Gastroesophageal sphincter (tissue), 4 donors: ENCODE results near the gene NPHP4. TPM values are rescaled to one million over a fixed set of nuclear protein-coding genes. Genes with fewer than 3 reads are reported as not detected.

ENCODE experiments used
- ATAC-seq: fragments of 150-250 bp; one replicate; pipeline ENCODE4 v1.9.1; 2016; ENCODE audit warnings: mild to moderate bottlenecking, moderate library complexity
- H3K27ac ChIP-seq, 4 donors: fragments of 200-600 bp; sonication (generic) in 3 of 4; 1 replicate in 3 of 4; 2 replicates in 1 of 4; pipeline ENCODE4 v1.5.1; 2016 to 2019
- H3K27me3 ChIP-seq: fragments of 200-600 bp; sonication (generic); one replicate; pipeline ENCODE4 v1.5.1; 2019
- H3K36me3 ChIP-seq, 2 donors: fragments of 200-600 bp; sonication (generic); one replicate each; pipeline ENCODE4 v1.5.1; 2019; ENCODE audit warnings: control low read depth in 1 of 2
- H3K4me1 ChIP-seq, 3 donors: fragments of 200-600 bp; sonication (generic); 1 replicate in 2 of 3; 2 replicates in 1 of 3; pipeline ENCODE4 v1.5.1; 2016 to 2019; ENCODE audit warnings: control low read depth in 2 of 3
- H3K4me3 ChIP-seq, 2 donors: fragments of 200-600 bp; sonication (generic); one replicate each; pipeline ENCODE4 v1.5.1; 2019; ENCODE audit warnings: mild to moderate bottlenecking in 1 of 2, moderate library complexity in 1 of 2
- H3K9me3 ChIP-seq, 3 donors: fragments of 200-600 bp; sonication (generic); one replicate each; pipeline ENCODE4 v1.5.1; 2017 to 2019; ENCODE audit warnings: control low read depth in 2 of 3
- CTCF ChIP-seq, 4 experiments: fragments of 200-600 bp in 2 of 4; fragments of 450-650 bp in 2 of 4; sonication (generic) in 1 of 4; IDR thresholded peaks; one replicate each; pipeline ENCODE4 v1.5.1; 2017 to 2019; ENCODE audit warnings: antibody characterized with exemption in 4 of 4, mild to moderate bottlenecking in 2 of 4, moderate library complexity in 2 of 4
- EP300 ChIP-seq: sonication (generic); formaldehyde crosslinking; IDR thresholded peaks from one replicate; pipeline ENCODE4 v1.6.1; 2017; ENCODE audit warnings: antibody characterized with exemption, mild to moderate bottlenecking
- POLR2A ChIP-seq, 2 donors: fragments of 450-650 bp; IDR thresholded peaks; one replicate each; pipeline ENCODE4 v1.6.1; 2017; ENCODE audit warnings: antibody characterized with exemption in 2 of 2, mild to moderate bottlenecking in 2 of 2, moderate library complexity in 1 of 2
- POLR2AphosphoS5 ChIP-seq: sonication (generic); formaldehyde crosslinking; IDR thresholded peaks from one replicate; pipeline ENCODE4 v1.6.1; 2017; ENCODE audit warnings: antibody characterized with exemption
- WGBS, 2 donors: methylation state at CpG; one replicate each; pipeline ENCODE4 v1.1.5; 2018; ENCODE audit warnings: low coverage in 1 of 2; 5-methylcytosine and 5-hydroxymethylcytosine counted together
- total RNA-seq, 4 donors: library from RNA; depleted of rRNA; stranded (reverse); fragments of >200 nt; gene quantifications; one replicate each; pipeline ENCODE4 v1.1.0, GENCODE V29; 2016

Gene NPHP4
- total RNA-seq, 4 donors from 2014 or later = 5.7 to 9.7 (median 6.2) TPM

GRCh38 chr1:5860277-5860676, 131.9 kb downstream of the NPHP4 start:
- 86% methylated on average over 9 of the region's 19 CpGs; no CpG with 5 or more reads in 1 of the 2 donors for WGBS, 2 donors
- ATAC-seq = no peak
- TF ChIP-seq CTCF (IDR thresholded peaks at IDR 0.05) = no peak
- no peaks in the 10 kb centered on the region for H3K27me3 ChIP-seq
- H3K4me3 ChIP-seq = no peak overlapping the region
- no peak overlapping the region for H3K27ac ChIP-seq
- H3K9me3 ChIP-seq = no peaks in the 10 kb centered on the region
- H3K4me1 ChIP-seq = no peaks in the 10 kb centered on the region
- peaks cover 0 to 64% of the 10 kb centered on the region in 2 donors for H3K36me3 ChIP-seq

GRCh38 chr1:5859766-5860165, 132.5 kb downstream of the NPHP4 start:
- H3K27me3 ChIP-seq = no peaks in the 10 kb centered on the region
- 90 to 100% methylated on average over 5 to 9 of the region's 16 CpGs for WGBS, 2 donors
- H3K9me3 ChIP-seq = no peaks in the 10 kb centered on the region
- H3K4me3 ChIP-seq = no peak overlapping the region
- peaks cover 0 to 59% of the 10 kb centered on the region in 2 donors for H3K36me3 ChIP-seq
- TF ChIP-seq EP300 (no peak), CTCF (IDR thresholded peaks at IDR 0.05) (no peak), POLR2A (IDR thresholded peaks at IDR 0.05) (no peak), POLR2AphosphoS5 (no peak)
- no peak overlapping the region for H3K27ac ChIP-seq
- no peaks in the 10 kb centered on the region for H3K4me1 ChIP-seq
- no peak for ATAC-seq

GRCh38 chr1:5858844-5859407, 133.3 kb downstream of the NPHP4 start:
- Histone ChIP-seq H3K9me3 (no peaks in the 10 kb centered on the region), H3K4me3 (no peak overlapping the region), H3K36me3 (peaks cover 0 to 50% of the 10 kb centered on the region in 2 donors), H3K27ac (no peak overlapping the region), H3K27me3 (no peaks in the 10 kb centered on the region), H3K4me1 (no peaks in the 10 kb centered on the region)
- no peak for ATAC-seq
- TF ChIP-seq POLR2A (IDR thresholded peaks at IDR 0.05) (no peak), CTCF (IDR thresholded peaks at IDR 0.05) (no peak), POLR2AphosphoS5 (no peak), EP300 (no peak)
- 100% methylated on average over 3 of the region's 25 CpGs; no CpG with 5 or more reads in 1 of the 2 donors for WGBS, 2 donors

- H3K4me3 ChIP-seq = no peak overlapping the region
- 94% methylated on average over 5 to 10 of the region's 19 CpGs for WGBS, 2 donors
- TF ChIP-seq POLR2AphosphoS5 = no peak
- no peak for TF ChIP-seq EP300
- no peak for TF ChIP-seq CTCF (IDR thresholded peaks at IDR 0.05)
- TF ChIP-seq POLR2A (IDR thresholded peaks at IDR 0.05) = no peak
- no peaks in the 10 kb centered on the region for H3K9me3 ChIP-seq
- H3K36me3 ChIP-seq = peaks cover 0 to 43% of the 10 kb centered on the region in 2 donors
- no peak for ATAC-seq
- H3K27me3 ChIP-seq = no peaks in the 10 kb centered on the region
- no peak overlapping the region for H3K27ac ChIP-seq
- H3K4me1 ChIP-seq = no peaks in the 10 kb centered on the region
Observed at GRCh38 chr1:5858246-5858645, 134.0 kb downstream of the NPHP4 start.

GRCh38 chr1:5857508-5858090, 134.6 kb downstream of the NPHP4 start:
- Histone ChIP-seq H3K27ac (no peak overlapping the region), H3K27me3 (no peaks in the 10 kb centered on the region), H3K9me3 (no peaks in the 10 kb centered on the region), H3K36me3 (peaks cover 0 to 37% of the 10 kb centered on the region in 2 donors), H3K4me3 (no peak overlapping the region), H3K4me1 (no peaks in the 10 kb centered on the region)
- 48 to 55% methylated on average over 7 to 8 of the region's 16 CpGs for WGBS, 2 donors
- no peak for ATAC-seq
- TF ChIP-seq EP300 = no peak
- TF ChIP-seq POLR2A (IDR thresholded peaks at IDR 0.05) = no peak
- TF ChIP-seq CTCF (IDR thresholded peaks at IDR 0.05) = no peak
- TF ChIP-seq POLR2AphosphoS5 = no peak
